GM19395 (cell line): ENCODE measurements around the gene MKX.

Experiments used
- ATAC-seq: cut with Tn5 transposase; IDR thresholded peaks from one replicate; pipeline ENCODE4 v1.9.1; 2021; ENCODE audit warnings: mild to moderate bottlenecking, moderate library complexity; ENCODE audit not compliant: unreplicated experiment

MKX gene

DNA sequence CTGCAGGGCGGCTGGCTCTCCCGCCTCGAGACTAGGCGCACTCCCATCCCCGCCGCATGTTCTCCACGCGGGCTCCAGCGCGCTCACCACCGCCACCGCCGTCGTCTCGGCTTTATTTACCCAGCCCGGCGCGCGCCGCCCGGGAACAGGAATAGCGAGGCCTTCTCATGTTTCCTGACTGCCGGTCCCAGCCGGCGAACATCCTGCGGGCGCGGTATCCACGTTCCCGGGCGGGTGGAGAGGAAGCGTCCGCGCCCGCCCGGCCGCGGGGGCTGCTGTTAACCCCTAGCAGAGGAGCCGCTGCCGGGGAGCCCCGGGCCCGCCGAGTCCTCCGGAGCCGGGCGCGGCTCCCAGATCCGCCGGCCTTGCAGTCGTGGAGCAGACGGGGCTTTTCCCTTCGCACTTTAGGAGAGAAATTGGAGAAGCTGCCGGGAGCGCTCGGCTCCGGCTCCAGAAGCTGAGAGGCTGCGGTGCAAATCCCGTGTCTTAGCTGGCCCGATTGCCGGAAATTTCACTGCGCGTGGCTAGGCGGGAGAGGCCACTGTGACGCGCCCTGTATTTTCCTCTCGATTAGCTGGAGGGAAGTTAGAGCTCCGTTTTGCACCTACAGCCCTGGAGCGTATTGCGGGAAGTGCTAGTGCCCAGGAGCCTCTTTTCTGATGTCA lies at the start of gene MKX:
MKX (minus strand) TSS at position 88 of the 665 bp plus-strand sequence. CDS start 2,404 bp downstream, outside the sequence.
- no peak for ATAC-seq

GRCh38 chr10:27794157-27794556 lies 48.5 kb upstream of the MKX start:
- ATAC-seq = no peak

DNA sequence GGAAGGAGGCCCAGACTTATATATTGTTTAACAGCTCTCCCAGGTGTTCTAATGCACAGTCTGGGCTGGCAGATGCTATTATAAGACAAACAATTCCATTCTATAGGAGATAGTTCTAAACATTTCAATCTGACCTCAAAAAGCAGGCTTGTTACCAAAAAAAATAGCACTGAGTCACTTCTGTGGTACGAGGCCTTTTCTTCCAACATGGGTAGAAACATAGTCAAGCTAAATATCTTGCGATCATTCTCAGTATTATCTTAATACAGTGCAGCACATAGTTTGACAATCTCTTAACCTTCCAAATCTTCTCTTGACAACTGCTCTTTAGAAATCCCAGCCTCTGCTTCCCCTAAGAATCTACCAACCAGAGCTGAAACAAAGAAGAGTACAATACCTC lies 46.6 kb upstream of the MKX start:
- ATAC-seq = no peak

- no peak for ATAC-seq
Observed at GRCh38 chr10:27784272-27784671, 38.7 kb upstream of the MKX start.

DNA sequence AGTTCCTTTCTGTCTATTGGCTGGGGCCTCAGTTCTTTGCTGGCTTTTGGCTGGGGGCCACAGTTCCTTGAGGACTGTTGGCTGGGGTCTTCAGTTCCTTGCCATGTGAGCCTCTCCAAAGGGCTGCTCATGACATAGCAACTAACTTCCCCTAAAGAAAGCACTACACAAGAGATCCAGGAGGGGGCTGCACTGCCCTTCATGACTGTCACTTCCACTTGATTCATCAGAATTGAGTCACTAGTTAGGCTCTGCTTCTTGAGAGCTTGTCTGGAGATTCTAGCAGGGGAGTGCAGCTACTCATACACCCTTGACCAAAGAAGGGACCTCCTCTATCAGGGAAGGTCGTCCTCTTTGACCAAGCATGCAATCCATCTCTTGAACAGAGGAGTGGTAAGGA lies 38.0 kb upstream of the MKX start:
- no peak for ATAC-seq

DNA sequence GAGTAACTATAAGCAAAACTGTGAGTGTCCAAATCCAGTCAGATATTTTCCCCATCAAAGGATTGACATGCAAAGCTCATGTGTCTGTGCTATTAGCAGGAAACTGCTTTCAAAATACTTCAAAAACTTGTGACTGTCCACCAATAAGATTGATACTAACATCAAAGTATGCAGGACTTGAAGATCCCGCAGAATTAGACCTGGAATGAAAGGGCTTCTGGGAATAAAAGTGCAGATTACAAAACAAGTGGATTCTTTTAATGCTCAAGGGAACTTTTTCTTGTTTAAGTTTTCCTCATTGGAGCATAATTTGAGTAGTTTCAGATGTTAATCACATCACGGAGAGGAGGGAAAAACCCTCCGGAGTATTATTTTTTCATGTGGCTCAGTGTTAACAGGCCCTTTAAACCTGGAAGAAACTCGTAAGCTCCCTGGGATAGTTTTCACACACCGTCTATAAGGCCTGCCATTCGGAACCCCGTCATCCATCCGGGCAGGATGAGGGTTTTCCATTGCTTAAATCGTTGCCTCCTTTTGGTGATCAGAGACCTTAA lies 33.9 kb upstream of the MKX start:
- no peak for ATAC-seq

DNA sequence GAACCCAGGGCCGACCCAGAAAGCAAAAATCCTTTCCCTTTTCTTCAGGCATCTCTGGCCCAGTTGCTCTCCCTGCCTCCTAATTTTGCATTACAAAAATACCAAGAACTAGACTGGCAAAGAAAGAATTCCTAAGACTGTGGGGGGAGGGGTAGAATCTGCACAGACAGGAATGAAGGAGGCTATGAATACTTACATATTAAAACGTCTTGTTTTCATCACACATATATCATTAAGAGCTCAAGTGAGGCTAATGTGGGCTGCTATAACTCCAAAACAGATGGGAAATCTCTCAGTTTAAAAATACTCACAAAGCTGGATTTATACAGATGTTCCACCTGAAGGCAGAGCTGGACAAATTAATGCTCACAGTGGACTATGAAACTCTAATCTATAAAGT lies 29.2 kb upstream of the MKX start:
- no peak for ATAC-seq

GRCh38 chr10:27771231-27771630 lies 25.6 kb upstream of the MKX start:
- ATAC-seq = no peak

DNA sequence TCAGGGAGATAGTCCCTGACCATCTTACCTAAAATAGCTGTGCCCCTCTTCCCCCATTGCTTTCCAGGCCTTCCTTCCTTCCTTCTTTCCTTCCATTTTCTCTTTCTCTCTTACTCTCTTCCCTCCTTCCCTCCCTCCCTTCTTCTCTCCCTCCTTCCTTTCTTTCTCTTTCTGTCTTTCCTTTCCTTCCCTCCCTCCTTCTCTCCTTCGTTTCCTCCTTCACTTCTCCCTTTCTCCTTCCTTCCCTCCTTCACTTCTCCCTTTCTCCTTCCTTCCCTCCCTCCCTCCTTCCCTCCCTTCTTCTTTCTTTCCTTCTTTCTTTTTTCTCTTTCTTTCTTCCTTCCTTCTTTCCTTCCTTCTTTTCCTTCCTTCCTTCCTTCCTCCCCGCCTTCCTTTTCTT lies 24.6 kb upstream of the MKX start:
- no peak for ATAC-seq

DNA sequence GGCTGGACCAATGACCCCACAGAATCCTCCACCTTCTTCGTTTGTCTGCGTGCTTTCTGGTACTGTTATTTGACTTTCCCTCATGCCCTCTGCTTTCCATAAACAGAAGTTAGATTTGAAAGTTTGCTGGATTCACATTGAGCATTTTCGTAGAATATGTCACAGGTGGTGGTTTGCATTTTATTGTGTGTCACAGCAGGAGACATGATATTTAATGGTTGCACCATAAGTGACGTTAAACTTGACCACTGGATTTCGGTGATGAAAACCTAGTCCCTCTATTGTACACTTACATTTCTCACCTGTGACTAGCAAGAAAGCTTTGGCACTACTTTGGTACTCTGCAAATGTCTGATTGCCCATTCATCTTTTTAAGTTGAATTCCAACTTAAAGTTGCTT lies 15.2 kb upstream of the MKX start:
- no peak for ATAC-seq

DNA sequence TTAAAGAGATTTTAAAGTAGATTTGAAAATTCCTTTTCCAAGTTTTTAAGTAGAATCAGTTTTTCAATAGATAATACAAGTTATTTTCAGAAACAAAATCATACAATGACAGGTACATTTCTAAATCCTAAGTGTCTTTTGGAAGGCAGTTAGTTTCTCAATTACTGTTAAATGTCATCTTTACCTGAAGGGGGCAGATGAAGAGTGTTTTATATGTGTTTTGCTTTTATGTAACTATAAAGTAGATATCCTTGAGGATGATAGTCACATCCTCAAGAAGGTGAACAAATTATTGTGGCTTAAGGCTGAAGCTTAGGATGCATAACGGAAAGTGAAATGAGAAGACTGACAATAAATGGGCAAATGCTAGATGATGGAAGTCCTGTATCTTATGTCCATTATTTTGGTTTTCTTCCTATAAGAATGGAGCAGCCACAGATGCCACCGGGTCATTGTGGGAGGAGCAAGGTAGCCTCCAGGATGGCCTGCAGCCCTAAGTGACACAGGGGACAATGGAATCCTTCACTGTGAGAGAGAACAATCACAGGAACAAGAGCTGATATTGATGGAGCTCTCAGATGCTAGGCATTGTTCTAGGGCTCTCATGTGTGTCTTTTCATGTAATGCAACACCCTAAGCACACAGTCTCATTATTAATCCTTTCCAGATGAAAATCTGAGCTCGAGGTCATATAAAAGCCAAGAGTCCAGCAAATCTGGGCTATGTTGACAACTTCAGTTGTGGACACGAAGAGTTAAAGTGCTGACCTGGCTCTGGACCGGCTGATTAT lies 14.1 kb upstream of the MKX start:
- no peak for ATAC-seq

- ATAC-seq = no peak
Observed at GRCh38 chr10:27752673-27753237, 7.1 kb upstream of the MKX start.

- no peak for ATAC-seq
Observed at GRCh38 chr10:27748601-27749000, 3.0 kb upstream of the MKX start.

GRCh38 chr10:27747096-27747451 lies 1.5 kb upstream of the MKX start:
- no peak for ATAC-seq

GRCh38 chr10:27746397-27747095 lies 927 bp upstream of the MKX start:
- no peak for ATAC-seq

DNA sequence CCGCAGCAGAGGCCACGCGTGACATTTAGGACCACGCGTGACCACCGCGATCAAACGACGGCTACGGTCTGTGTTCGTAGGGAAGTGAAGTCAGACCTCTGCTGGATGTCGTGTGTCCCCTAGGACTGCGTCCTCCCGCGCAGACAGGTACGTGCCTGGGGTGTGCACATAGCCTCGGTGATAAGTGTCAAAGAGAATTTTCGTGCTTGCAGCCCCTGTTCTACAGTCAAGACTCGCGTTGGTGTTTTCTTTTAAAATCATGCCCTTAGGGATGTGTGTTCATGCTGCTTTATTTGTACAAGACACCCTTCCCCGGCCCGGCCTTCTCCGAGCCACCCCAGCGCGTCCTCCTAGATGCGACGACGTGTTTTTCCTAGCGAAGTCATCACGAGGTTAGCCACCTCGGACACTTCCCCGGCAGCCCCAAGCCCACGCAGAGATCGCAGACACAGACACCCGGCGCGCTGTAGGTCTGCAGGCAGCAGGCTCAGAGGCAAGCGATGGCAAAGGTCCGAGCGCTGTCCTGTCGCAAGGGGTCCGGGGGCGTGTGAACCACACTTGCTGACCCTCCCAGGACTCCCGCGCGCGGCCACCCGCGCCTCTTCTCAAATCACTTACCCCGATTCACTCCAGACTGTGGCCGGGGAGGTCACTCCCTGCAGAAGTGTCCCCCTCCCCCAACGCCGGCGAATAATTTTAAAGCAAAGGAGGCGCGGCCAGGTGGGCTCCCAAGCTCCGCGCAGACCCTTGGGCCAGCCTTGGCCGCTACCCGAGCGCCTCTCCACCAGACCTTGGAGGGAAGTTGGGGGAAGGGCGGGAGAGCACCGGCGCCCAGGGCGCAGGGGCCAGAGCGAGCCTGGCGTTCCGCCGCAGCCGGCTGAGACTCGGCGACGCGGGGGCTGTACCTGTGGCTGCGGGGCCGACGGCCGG lies 552 bp downstream of the MKX start:
- no peak for ATAC-seq

DNA sequence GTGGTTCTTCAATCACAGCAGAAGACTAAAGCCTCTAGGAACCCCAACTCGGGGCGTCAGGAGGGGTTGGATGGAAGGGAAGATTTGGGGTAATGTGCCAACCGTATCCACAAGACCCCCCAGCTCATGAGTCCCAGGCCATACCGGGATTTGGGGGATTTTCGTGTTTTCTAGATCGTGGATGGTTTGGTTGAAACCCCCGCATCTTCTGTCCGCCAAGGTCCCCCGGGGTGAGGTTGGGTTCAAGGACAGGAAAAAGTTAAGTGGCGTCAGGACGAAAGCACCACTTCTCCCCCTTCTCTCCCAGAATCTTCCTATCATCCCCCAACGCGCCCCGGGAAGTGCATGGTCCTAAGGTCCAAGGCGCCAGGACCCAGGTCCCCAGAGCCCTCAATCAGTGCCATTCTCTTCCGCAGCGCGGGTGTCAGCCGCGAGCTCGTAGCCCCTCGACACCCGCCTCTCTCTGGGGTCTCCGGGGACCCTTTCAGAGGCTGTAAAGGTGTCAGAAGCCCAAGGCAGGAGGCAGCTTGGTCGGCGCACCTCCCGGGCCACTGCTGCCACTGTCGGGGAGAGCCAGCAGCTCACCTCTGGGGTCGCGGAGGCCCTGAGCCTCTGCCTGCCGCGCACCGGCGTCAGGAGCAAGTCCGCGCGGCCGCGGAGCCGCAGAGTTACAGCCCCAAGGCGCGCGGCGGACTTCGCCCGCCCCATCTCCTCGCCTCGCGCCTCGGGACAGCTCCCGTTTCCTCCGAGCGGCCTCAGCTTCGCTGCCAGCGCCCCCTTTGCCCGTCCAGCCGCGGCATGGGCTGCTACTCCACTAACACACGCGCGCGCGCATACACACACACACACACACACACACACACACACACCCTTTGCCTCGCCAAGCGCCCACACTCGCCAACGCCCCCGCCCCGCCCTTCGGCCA lies 1.5 kb downstream of the MKX start:
- no peak for ATAC-seq

DNA sequence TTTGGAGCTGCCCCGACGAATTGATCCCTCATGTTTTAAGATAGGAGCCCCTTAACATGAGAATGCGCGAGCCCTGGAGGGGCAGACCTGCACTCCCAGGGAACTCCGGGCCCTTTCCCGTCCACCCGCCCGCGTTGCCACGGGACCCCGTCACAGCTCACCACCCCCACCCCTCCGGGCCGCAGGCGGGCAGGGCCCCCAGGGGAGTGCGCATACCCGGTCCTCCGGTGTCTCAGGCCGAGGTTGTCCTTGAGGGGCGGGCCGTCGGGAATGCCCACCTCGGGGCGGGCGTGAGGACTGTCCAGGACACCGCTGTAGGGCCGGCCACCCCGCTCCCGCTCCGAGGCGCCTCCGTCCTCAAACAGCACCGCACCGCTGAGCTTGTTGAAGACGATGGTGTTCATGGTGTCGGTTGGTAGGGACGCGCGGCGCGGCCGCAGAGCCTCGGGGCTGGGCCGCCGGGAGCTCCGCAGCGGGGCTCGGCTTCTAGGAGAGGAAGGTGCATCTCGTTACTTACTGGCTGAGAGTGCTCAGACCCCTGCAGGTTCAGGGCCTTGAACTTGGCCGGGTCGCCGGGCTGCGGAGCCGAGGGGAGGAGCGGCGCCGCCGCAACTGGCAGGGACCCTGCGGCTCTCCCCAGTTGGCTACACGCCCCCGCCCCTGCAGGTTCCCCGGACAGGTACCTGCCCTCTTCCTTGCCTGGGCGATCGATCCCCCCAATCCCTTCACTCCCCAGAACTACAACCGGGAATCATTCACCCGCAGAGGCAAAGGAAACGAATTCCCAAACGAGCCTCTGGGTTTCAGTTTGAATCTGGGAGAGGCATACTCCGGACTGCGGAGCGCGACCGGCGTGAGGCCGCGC lies 2.4 kb downstream of the MKX start:
- no peak for ATAC-seq
